Right atrium auricular region (tissue), 2 donors: Measurements from ENCODE around the gene OR2A5. TPM values are rescaled to one million over a fixed set of nuclear protein-coding genes. Genes with fewer than 3 reads are reported as not detected.
A peak's percentile ranks its signal among the peaks of the same experiment; 100 is the strongest.

Experiments
- DNase-seq: peaks from one replicate; pipeline ENCODE4 v3.0.0-alpha.2; 2019; ENCODE audit warnings: low spot score
- H3K27ac ChIP-seq, 2 donors: fragments of 200-600 bp; sonication (generic); 1 replicate in 1 of 2; 2 replicates in 1 of 2; pipeline ENCODE4 v1.5.1; 2016 to 2019
- H3K27me3 ChIP-seq, 2 donors: fragments of 200-600 bp; sonication (generic); one replicate each; pipeline versions ENCODE4 v1.5.1 to v1.6.0; 2017 to 2019
- H3K36me3 ChIP-seq: fragments of 200-600 bp; sonication (generic); one replicate; pipeline ENCODE4 v1.5.1; 2016
- H3K4me1 ChIP-seq, 2 donors: fragments of 200-600 bp; sonication (generic); one replicate each; pipeline versions ENCODE4 v1.5.1 to v1.6.0; 2017 to 2019
- H3K4me3 ChIP-seq, 2 donors: fragments of 200-600 bp; sonication (generic); 1 replicate in 1 of 2; 2 replicates in 1 of 2; pipeline ENCODE4 v1.5.1; 2017 to 2019; ENCODE audit warnings: mild to moderate bottlenecking in 1 of 2, moderate library complexity in 1 of 2
- H3K9me3 ChIP-seq, 2 donors: fragments of 200-600 bp; sonication (generic); one replicate each; pipeline ENCODE4 v1.5.1; 2019
- total RNA-seq, 2 donors: library from RNA; depleted of rRNA; stranded (reverse); fragments of >200 nt; gene quantifications; one replicate each; pipeline ENCODE4 v1.1.0, GENCODE V29; 2016
- TF ChIP-seq, protein P1 (sequence below), 2 donors: fragments of 200-600 bp; sonication (generic); IDR thresholded peaks; one replicate each; pipeline ENCODE4 v1.5.1; 2019; ENCODE audit warnings: antibody characterized with exemption in 2 of 2

OR2A5 gene
- total RNA-seq, 2 donors from 2014 or later, result not detected

GRCh38 chr7:144027070-144027469 is 21.7 kb upstream of the OR2A5 start:
- TF ChIP-seq, protein P1, sequence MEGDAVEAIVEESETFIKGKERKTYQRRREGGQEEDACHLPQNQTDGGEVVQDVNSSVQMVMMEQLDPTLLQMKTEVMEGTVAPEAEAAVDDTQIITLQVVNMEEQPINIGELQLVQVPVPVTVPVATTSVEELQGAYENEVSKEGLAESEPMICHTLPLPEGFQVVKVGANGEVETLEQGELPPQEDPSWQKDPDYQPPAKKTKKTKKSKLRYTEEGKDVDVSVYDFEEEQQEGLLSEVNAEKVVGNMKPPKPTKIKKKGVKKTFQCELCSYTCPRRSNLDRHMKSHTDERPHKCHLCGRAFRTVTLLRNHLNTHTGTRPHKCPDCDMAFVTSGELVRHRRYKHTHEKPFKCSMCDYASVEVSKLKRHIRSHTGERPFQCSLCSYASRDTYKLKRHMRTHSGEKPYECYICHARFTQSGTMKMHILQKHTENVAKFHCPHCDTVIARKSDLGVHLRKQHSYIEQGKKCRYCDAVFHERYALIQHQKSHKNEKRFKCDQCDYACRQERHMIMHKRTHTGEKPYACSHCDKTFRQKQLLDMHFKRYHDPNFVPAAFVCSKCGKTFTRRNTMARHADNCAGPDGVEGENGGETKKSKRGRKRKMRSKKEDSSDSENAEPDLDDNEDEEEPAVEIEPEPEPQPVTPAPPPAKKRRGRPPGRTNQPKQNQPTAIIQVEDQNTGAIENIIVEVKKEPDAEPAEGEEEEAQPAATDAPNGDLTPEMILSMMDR (IDR thresholded peaks at IDR 0.05), result peak; percentile 14 to 65
- Histone ChIP-seq H3K9me3 (no peaks in the 10 kb centered on the region), H3K36me3 (no peaks in the 10 kb centered on the region), H3K4me3 (no peak overlapping the region), H3K4me1 (no peaks in the 10 kb centered on the region), H3K27ac (no peak overlapping the region), H3K27me3 (no peaks in the 10 kb centered on the region)
- no peak for DNase-seq

GRCh38 chr7:144027974-144028373 is 20.8 kb upstream of the OR2A5 start:
- H3K9me3 ChIP-seq, result no peaks in the 10 kb centered on the region
- H3K36me3 ChIP-seq, result no peaks in the 10 kb centered on the region
- H3K27me3 ChIP-seq, result no peaks in the 10 kb centered on the region
- H3K27ac ChIP-seq, result no peak overlapping the region
- H3K4me3 ChIP-seq, result no peak overlapping the region
- no peak for DNase-seq
- TF ChIP-seq, protein P1 (IDR thresholded peaks at IDR 0.05), result no peak
- H3K4me1 ChIP-seq, result no peaks in the 10 kb centered on the region

GRCh38 chr7:144028547-144028946 is 20.2 kb upstream of the OR2A5 start:
- Histone ChIP-seq H3K27ac (no peak overlapping the region), H3K4me1 (peaks cover 0 to 4% of the 10 kb centered on the region in 2 donors), H3K36me3 (no peaks in the 10 kb centered on the region), H3K4me3 (no peak overlapping the region), H3K27me3 (no peaks in the 10 kb centered on the region), H3K9me3 (no peaks in the 10 kb centered on the region)
- no peak for DNase-seq
- TF ChIP-seq, protein P1 (IDR thresholded peaks at IDR 0.05), result no peak

GRCh38 chr7:144032516-144032915 is 16.2 kb upstream of the OR2A5 start:
- no peaks in the 10 kb centered on the region for H3K27me3 ChIP-seq
- no peak for DNase-seq
- H3K4me1 ChIP-seq, result peaks cover 0 to 5% of the 10 kb centered on the region in 2 donors
- TF ChIP-seq, protein P1 (IDR thresholded peaks at IDR 0.05), result no peak
- no peak overlapping the region for H3K4me3 ChIP-seq
- H3K27ac ChIP-seq, result no peak overlapping the region
- H3K9me3 ChIP-seq, result no peaks in the 10 kb centered on the region
- H3K36me3 ChIP-seq, result no peaks in the 10 kb centered on the region

DNA sequence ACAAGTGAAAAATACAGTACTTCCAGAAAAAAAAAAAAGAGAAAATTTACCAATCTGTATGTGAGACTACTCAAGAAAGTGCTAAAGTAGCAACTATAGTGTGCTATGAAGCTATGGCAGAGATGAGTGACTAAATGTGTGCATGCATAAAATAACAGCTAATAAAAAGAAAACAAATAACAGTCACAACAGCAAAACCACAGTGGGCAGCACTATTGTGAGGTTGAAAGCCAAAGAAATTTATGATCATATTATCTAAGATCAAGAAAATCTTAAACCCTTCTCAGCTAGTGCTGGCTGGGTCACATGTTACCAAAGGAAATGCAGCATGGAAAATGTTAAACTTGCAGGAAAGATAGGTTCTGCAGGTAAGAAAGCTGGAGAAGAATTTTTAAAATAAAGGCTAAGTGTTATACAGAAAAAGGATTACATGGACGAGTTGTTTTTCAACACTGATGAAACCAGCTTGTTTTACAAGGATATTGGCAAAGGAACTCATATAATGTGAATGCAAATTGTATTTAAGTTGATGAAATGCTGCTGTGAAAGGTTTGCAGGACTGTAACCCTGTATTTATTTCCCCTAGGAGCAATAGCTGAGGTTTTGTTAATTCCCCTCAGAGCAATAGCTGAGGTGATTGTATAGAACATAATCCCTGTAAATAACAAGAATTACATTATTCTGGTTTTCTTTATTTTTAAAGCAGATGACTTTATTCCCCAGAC is 15.6 kb upstream of the OR2A5 start:
- H3K27me3 ChIP-seq, result no peaks in the 10 kb centered on the region
- no peak overlapping the region for H3K27ac ChIP-seq

More for the DNA sequence above, 15.6 kb upstream of the OR2A5 start:
- Histone ChIP-seq H3K36me3 (no peaks in the 10 kb centered on the region), H3K4me1 (peaks cover 0 to 5% of the 10 kb centered on the region in 2 donors), H3K9me3 (no peaks in the 10 kb centered on the region), H3K4me3 (no peak overlapping the region)
- TF ChIP-seq, protein P1 (IDR thresholded peaks at IDR 0.05), result no peak
- no peak for DNase-seq
